ES-I3 (cell line): ENCODE data around the gene SUPT7L.

ENCODE experiments used
- H3K36me3 ChIP-seq: 2 replicates; pipeline ENCODE4 v1.6.1; 2013; ENCODE audit warnings: mild to moderate bottlenecking, low read length, control low read depth, moderate library complexity; ENCODE audit not compliant: insufficient read depth
- H3K4me1 ChIP-seq: 2 replicates; pipeline ENCODE4 v1.6.1; 2013; ENCODE audit warnings: mild to moderate bottlenecking, control low read depth, low read length; ENCODE audit not compliant: insufficient read depth
- H3K9ac ChIP-seq: 2 replicates; pipeline ENCODE4 v1.6.1; 2013; ENCODE audit warnings: low read depth, mild to moderate bottlenecking, low read length, moderate library complexity
- H3K9me3 ChIP-seq: 2 replicates; pipeline ENCODE4 v1.6.1; 2013; ENCODE audit warnings: mild to moderate bottlenecking, low read length, moderate library complexity; ENCODE audit not compliant: control insufficient read depth, insufficient read depth

The SUPT7L gene

GRCh38 chr2:27606611-27607010 lies 56.8 kb downstream of the SUPT7L start:
- Histone ChIP-seq H3K9ac (no peak overlapping the region), H3K36me3 (peaks cover 25% of the 10 kb centered on the region), H3K4me1 (no peaks in the 10 kb centered on the region), H3K9me3 (no peaks in the 10 kb centered on the region)
